OCI-LY1 (cell line): ENCODE measurements around the gene CARM1.

Source experiments
- EZH2 ChIP-seq: fragments of 200-600 bp; sonication (generic), shearing (Covaris generic); IDR thresholded peaks from 2 replicates; pipeline ENCODE4 v1.8.0; 2017; ENCODE audit warnings: borderline replicate concordance, mixed run types, mild to moderate bottlenecking, antibody characterized with exemption, low read length, moderate library complexity, mixed read lengths
- TF ChIP-seq, protein P1 (sequence below): fragments of 200-600 bp; sonication (generic), shearing (Covaris generic); IDR thresholded peaks from 2 replicates; pipeline ENCODE4 v1.5.1; 2017; ENCODE audit warnings: mild to moderate bottlenecking, antibody characterized with exemption, low read length, moderate library complexity, mixed read lengths

DNA sequence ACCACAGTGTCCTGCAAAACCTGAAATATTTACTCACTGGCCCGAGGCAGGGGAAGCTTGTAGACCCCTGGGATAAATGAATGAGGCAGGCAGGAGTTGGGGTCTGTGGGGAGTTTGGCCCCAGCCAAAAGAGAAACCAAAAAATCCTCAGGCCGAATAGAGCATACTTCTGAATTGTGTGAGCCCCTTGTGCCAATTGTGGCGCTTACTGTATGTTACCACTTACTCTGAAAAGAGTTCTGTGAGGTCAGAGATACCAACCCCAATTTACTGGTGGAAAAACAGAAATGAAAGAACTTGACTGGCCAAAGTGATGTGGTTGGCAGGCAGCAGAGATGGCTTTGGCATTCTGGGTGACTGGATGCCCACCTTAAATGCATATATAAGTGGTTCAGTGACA, 6.9 kb downstream of the CARM1 start:
- TF ChIP-seq, protein P1, sequence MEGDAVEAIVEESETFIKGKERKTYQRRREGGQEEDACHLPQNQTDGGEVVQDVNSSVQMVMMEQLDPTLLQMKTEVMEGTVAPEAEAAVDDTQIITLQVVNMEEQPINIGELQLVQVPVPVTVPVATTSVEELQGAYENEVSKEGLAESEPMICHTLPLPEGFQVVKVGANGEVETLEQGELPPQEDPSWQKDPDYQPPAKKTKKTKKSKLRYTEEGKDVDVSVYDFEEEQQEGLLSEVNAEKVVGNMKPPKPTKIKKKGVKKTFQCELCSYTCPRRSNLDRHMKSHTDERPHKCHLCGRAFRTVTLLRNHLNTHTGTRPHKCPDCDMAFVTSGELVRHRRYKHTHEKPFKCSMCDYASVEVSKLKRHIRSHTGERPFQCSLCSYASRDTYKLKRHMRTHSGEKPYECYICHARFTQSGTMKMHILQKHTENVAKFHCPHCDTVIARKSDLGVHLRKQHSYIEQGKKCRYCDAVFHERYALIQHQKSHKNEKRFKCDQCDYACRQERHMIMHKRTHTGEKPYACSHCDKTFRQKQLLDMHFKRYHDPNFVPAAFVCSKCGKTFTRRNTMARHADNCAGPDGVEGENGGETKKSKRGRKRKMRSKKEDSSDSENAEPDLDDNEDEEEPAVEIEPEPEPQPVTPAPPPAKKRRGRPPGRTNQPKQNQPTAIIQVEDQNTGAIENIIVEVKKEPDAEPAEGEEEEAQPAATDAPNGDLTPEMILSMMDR, result no peak
- no peak for TF ChIP-seq EZH2
